HUES48 (cell line): ENCODE measurements around the gene DPP10.

Source experiments
- H3K27ac ChIP-seq: one replicate; pipeline ENCODE4 v1.7.0; 2013; ENCODE audit warnings: low read depth, low read length, inconsistent platforms
- H3K27me3 ChIP-seq: 2 replicates; pipeline ENCODE4 v1.6.1; 2013; ENCODE audit warnings: mild to moderate bottlenecking, low read length; ENCODE audit not compliant: control insufficient read depth, insufficient read depth
- H3K36me3 ChIP-seq: 2 replicates; pipeline ENCODE4 v1.6.1; 2013; ENCODE audit warnings: low read length; ENCODE audit not compliant: control insufficient read depth, insufficient read depth
- H3K4me1 ChIP-seq: 2 replicates; pipeline ENCODE4 v1.6.1; 2013; ENCODE audit warnings: mild to moderate bottlenecking, low read length; ENCODE audit not compliant: control insufficient read depth, insufficient read depth
- H3K4me3 ChIP-seq: 2 replicates; pipeline ENCODE4 v1.5.1; 2013; ENCODE audit warnings: mild to moderate bottlenecking, low read depth, low read length
- H3K9ac ChIP-seq: 2 replicates; pipeline ENCODE4 v1.6.1; 2013; ENCODE audit warnings: mild to moderate bottlenecking, low read depth, low read length, moderate library complexity
- H3K9me3 ChIP-seq: 2 replicates; pipeline ENCODE4 v1.6.1; 2013; ENCODE audit warnings: low read length; ENCODE audit not compliant: control insufficient read depth, insufficient read depth

DPP10 gene

DNA sequence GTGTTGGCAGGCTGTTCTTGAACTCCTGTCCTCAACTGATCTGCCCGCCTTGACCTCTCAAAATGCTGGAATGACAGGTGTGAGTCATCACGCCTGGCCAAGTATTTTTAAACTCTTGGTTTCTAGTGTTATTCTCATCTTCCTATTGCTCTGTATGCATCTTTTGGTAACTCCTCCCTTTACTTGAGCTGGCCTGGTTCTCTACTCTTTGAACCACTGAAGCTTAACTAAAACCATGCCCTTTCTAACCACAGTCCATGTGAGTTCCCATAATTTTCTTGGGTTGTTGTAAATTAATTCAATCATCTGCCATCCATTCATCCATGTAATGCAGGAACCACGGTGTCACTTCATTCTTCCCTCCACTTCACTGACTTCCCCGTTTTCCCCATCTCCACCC, 1131.3 kb downstream of the DPP10 start:
- Histone ChIP-seq H3K36me3 (no peaks in the 10 kb centered on the region), H3K4me1 (no peaks in the 10 kb centered on the region), H3K27me3 (no peaks in the 10 kb centered on the region), H3K27ac (no peak overlapping the region), H3K4me3 (no peak overlapping the region), H3K9ac (no peak overlapping the region), H3K9me3 (no peaks in the 10 kb centered on the region)

DNA sequence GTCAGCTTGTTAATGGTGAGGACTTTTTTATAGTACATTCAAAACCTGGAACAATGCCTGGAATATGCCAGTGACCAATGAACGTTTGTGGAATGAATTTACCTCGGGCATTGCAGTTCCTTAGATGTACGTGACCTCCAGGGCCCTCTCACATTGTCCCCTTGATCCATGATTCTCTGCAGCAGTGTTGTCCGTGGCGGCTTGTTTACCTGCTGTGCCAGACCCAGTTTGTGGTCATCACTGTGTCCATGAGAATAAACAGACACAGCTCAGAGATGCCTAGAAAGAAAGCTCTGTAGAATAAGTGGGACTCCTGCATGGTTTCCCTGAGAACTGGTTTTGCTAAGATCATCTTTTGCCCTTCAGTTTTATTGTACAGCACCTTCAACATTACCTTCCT, 1132.2 kb downstream of the DPP10 start:
- Histone ChIP-seq H3K4me3 (no peak overlapping the region), H3K9me3 (no peaks in the 10 kb centered on the region)

DNA sequence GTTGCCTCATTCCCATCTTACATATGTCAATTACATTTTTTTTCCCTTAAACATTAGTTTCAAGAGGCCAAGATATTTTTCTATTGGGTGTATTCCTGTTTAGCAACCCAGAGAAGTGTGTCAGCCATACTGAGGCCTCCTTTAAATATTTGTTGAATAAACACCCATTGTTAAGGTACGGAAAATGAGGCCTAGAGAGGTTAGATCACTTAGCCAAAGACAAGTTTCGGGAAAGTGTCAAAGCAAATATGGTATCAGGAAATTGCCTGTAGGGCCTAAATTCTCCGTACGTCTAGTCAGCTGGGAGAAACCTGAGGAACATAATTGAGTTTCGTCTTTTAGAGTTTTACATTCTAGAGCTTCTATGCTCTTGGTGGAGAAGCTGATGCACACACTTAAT, 1138.3 kb downstream of the DPP10 start:
- Histone ChIP-seq H3K4me3 (no peak overlapping the region), H3K36me3 (no peaks in the 10 kb centered on the region), H3K9ac (no peak overlapping the region), H3K9me3 (no peaks in the 10 kb centered on the region), H3K27me3 (no peaks in the 10 kb centered on the region), H3K4me1 (no peaks in the 10 kb centered on the region), H3K27ac (no peak overlapping the region)

More for the DNA sequence above, 1132.2 kb downstream of the DPP10 start:
- no peaks in the 10 kb centered on the region for H3K36me3 ChIP-seq
- H3K9ac ChIP-seq: no peak overlapping the region
- no peaks in the 10 kb centered on the region for H3K27me3 ChIP-seq
- no peaks in the 10 kb centered on the region for H3K4me1 ChIP-seq
- no peak overlapping the region for H3K27ac ChIP-seq

DNA sequence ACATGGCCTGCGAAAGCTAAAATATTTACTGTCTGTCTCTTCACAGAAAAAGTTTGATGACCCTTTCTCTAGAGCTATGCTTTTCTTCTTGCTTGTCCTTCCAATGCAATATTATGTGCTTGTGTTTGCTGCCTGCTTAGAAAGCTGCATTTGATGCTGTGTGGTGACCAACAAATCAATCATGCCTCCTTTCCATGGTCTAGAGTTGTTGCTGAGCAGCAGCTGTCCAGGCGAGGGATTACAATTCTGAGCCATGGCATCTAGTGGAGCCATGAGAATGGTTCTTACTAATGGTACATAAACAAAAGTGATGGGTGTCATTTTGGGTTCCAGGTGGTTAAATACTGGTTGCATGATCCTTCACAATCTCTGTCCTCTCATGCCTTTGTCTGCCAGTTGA, 1142.1 kb downstream of the DPP10 start:
- H3K9ac ChIP-seq: no peak overlapping the region
- no peaks in the 10 kb centered on the region for H3K4me1 ChIP-seq
- no peak overlapping the region for H3K27ac ChIP-seq
- H3K4me3 ChIP-seq: no peak overlapping the region
- no peaks in the 10 kb centered on the region for H3K27me3 ChIP-seq
- H3K9me3 ChIP-seq: no peaks in the 10 kb centered on the region
- H3K36me3 ChIP-seq: no peaks in the 10 kb centered on the region

DNA sequence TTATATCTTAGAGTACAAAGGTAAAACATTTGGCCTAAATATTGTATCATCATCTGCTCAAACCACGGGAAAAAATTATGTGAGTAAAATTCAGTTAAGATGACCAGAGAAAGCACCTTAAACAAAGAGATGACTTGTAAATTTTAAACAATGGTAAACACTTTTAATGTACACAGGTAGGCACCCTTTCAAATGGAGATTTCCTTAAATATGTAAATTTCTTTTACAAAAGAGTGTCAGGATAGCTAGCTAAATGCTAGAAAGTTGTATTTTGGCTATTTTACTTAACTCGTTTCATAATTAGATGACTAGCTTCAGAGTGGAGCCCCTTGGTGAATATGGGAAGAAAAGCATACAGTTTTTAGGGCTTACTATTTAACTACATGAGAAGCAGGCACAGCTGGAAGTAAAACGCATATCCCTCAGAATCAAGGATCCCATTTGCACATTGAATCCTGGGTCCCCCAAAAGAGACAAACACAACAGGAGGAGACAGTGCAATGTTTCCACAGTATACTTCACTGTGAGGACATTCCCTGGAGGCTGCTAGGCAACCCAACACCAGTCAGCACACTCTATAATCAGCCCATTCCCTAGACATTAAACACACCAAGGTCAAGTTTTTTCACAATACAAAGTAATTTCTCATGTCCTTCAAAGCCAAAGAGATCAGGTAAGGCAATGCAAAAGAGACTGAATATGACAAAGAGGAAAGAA, 1154.4 kb downstream of the DPP10 start:
- H3K9me3 ChIP-seq: peaks cover 20% of the 10 kb centered on the region
- peak overlapping the region; percentile 41 for H3K4me3 ChIP-seq
- H3K27ac ChIP-seq: peak overlapping the region; percentile 89
- peak overlapping the region; percentile 56; the same call in 1 of the 2 replicates for H3K9ac ChIP-seq
- H3K4me1 ChIP-seq: peaks cover 56% of the 10 kb centered on the region
- no peaks in the 10 kb centered on the region for H3K27me3 ChIP-seq
- no peaks in the 10 kb centered on the region for H3K36me3 ChIP-seq

DNA sequence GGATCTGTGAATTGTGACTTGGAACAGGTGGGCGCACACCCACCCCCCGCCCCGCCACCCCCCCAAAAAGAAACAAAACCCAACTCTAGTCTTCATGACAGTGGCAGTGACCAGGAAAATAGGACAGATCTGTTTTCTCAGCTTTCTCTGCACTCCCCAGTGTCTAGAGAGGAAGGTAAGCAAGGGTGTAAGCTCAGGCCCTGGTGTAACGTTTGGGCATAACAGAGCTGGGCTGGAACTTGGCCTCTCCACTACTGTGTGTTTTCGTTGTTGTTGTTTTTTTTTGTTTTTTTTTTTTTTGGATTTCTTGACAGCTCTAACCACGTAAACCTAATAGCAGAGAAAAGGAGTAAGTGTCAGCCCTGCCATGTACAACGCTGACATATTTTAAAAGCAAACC, 1160.8 kb downstream of the DPP10 start:
- Histone ChIP-seq H3K9ac (no peak overlapping the region), H3K4me1 (peaks cover 47% of the 10 kb centered on the region), H3K27me3 (no peaks in the 10 kb centered on the region), H3K27ac (no peak overlapping the region), H3K4me3 (no peak overlapping the region), H3K9me3 (no peaks in the 10 kb centered on the region), H3K36me3 (no peaks in the 10 kb centered on the region)

DNA sequence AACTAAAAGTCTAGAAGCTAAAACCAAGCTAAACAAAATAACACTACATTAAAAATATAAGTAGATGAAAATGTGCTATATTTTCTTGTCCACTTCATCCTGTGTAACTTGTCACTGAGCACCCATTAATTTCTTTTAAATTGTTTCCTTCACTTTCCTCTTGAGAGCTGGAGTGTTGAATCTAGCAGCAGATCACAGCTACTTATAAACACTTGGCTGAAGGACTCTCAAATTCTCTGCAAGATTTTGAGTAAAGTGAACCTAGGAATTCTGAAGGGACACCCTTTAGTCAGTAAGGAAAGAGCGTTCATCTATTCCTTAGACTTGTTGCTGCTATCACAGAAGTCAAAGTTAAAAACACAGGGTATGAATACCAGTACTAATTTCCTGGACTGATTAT, 1163.9 kb downstream of the DPP10 start:
- Histone ChIP-seq H3K9me3 (no peaks in the 10 kb centered on the region), H3K9ac (no peak overlapping the region), H3K4me1 (peaks cover 19% of the 10 kb centered on the region), H3K27me3 (no peaks in the 10 kb centered on the region), H3K27ac (no peak overlapping the region), H3K36me3 (no peaks in the 10 kb centered on the region), H3K4me3 (no peak overlapping the region)

DNA sequence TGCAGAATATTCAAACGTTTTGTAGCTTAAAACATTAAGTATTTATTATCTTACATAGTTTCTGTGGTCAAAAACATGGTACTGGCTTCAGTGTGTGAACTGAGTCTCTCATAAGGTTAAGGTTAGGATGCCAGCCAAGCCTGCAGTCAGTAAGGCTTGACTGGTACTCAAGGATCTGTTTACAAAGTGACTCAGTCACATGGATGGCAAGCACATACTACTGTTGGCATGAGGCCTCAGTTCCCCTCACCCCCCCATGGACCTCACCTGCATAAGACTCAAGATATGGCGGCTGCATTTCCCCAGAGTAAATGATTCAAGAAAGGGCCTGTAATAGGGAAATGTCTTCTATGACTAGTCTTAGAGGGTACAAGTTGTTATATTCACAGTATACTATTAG, 1167.5 kb downstream of the DPP10 start:
- Histone ChIP-seq H3K4me1 (peaks cover 5% of the 10 kb centered on the region; the same call in 1 of the 2 replicates), H3K9me3 (no peaks in the 10 kb centered on the region), H3K4me3 (no peak overlapping the region), H3K9ac (no peak overlapping the region), H3K27ac (no peak overlapping the region), H3K27me3 (no peaks in the 10 kb centered on the region), H3K36me3 (no peaks in the 10 kb centered on the region)

DNA sequence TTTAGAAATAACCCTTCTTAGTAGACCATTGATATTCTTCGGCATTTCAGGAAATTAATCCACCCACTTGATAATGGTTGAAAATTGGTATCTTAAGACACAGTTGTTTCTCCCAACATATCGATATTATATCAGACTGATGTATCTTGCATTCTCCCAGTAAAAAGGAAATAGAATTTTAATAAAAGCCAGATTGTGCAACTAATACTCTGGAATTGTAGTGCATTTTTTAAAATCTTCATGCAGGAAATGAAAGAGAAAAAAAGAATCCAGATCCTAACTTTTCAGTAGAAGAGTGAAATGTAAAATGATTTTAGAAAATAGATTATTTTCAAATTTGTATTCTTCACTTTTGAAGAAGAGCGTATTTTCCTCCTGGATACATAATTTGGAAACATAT, 1168.4 kb downstream of the DPP10 start:
- H3K9me3 ChIP-seq: no peaks in the 10 kb centered on the region
- H3K36me3 ChIP-seq: no peaks in the 10 kb centered on the region
- no peaks in the 10 kb centered on the region for H3K27me3 ChIP-seq
- H3K4me1 ChIP-seq: peaks cover 5% of the 10 kb centered on the region; the same call in 1 of the 2 replicates
- no peak overlapping the region for H3K27ac ChIP-seq
- H3K9ac ChIP-seq: no peak overlapping the region
- H3K4me3 ChIP-seq: no peak overlapping the region

DNA sequence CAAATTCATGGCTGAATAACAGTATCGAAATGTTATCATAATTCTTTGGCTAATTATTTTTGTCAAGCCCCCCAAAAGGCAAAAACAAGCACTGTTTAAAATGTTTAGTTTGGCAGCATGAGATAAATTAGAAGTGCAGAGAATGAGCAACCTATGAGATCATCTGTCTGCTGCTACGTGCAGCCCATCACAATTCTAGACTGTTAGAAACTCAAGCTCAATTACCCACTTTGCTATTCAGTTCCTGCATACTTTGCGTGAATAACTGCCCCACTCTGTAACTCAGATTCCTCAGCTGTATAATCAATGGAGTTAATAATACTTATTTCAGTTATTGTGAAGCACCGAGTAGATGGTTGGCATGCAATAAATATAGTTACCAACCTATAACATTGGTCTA, 1181.9 kb downstream of the DPP10 start:
- Histone ChIP-seq H3K4me3 (no peak overlapping the region), H3K4me1 (no peaks in the 10 kb centered on the region), H3K9me3 (no peaks in the 10 kb centered on the region), H3K27me3 (no peaks in the 10 kb centered on the region), H3K36me3 (no peaks in the 10 kb centered on the region), H3K27ac (no peak overlapping the region), H3K9ac (no peak overlapping the region)

DNA sequence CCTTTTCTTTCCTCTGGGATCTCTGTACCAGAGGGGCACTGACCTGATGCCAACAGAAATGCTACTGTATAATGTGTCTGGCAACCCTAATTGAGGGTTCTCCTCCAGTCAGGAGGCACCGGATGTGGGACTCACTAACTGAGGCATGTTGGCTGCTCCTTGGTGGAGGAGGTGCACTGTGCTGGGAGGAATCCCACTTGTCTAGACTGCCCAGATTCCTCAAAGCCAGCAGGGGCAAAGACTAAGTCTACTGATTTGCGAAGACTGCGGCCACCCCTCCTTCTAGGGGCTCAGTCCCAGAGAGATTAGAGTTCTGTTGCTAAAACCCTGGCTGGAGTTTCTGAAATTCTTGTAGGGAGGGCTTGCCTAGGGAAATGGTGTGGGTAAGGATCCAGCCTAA, 1192.1 kb downstream of the DPP10 start:
- Histone ChIP-seq H3K36me3 (no peaks in the 10 kb centered on the region), H3K9ac (no peak overlapping the region), H3K4me3 (no peak overlapping the region), H3K27ac (no peak overlapping the region), H3K27me3 (no peaks in the 10 kb centered on the region), H3K9me3 (no peaks in the 10 kb centered on the region; the same call in 1 of the 2 replicates), H3K4me1 (no peaks in the 10 kb centered on the region; the same call in 1 of the 2 replicates)
